ENCODE results near the gene DEFB129.

Gene DEFB129

GRCh38 chr20:263701-264100, 36.6 kb downstream of the DEFB129 start:
- Mint-ChIP-seq H3K36me3 (no peaks in the 10 kb centered on the region), H3K4me1 (peaks cover 15% of the 10 kb centered on the region), H3K9me3 (no peaks in the 10 kb centered on the region), H3K27ac (no peak overlapping the region), H3K4me3 (no peak overlapping the region), H3K27me3 (peaks cover 37% of the 10 kb centered on the region)
- CTCF ChIA-PET = interaction anchor here (1.1 to 1.4 kb wide), 3 partner anchors 50 to 67 kb away, joined by 3 to 7 read pairs (median 5); no protein-coding TSS in a partner anchor
- no peak for DNase-seq

DNA sequence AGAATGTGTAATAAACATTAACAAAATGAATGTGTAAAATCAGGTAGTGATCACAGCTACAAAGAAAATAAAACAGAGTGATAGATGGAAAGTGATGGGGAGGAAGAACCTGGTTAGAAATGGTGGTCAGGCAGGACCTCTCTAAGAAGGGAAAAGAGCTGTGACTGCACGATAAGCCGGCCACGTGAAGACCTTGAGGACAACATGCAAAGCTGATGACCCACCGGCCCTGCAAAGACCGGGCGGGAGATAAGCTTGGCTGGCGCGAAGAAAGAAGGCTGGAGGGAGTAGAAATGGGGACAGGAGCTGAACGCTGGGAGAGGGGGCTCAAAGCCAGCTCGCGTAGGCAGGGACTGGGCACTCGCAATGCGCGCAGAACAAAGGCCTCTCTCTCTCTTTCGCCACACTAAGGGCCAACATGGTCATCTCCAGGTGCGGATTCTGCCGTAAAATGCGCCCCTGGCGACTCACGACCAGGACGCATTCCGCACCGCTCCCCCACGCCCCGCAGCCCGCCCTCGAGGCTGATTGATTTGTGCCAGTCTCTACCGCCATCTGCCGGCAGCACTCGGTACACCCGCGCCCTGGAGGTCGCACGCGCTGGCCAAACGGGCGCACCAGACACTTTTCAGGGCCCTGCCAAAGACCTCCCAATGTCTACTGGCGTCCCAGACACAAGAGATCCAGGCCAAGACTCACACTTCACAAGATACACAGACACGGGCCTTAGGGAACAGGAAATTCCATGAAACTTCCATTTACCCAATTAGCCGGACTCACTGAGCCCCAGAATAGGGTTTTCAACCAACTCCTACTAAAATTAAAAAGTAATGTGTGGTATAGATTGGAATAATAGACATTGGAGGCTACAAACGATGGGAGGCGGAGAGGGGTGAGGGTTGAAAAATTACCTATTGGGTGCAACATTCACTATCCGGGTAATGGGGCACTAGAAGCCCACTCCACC, 39.8 kb downstream of the DEFB129 start:
- peaks cover 35% of the 10 kb centered on the region for H3K27me3 Mint-ChIP-seq
- DNase-seq = peak; percentile 93
- H3K4me3 Mint-ChIP-seq = peak overlapping the region; percentile 72
- no peaks in the 10 kb centered on the region for H3K9me3 Mint-ChIP-seq
- H3K4me1 Mint-ChIP-seq = peaks cover 10% of the 10 kb centered on the region
- no peak overlapping the region for H3K27ac Mint-ChIP-seq
- no peaks in the 10 kb centered on the region for H3K36me3 Mint-ChIP-seq
- CTCF ChIA-PET = interaction anchor here (0.9 to 4.1 kb wide), 21 partner anchors 9 to 80 kb away, joined by 3 to 35 read pairs (median 7); partner anchors contain the start of genes DEFB132 and NRSN2

DNA sequence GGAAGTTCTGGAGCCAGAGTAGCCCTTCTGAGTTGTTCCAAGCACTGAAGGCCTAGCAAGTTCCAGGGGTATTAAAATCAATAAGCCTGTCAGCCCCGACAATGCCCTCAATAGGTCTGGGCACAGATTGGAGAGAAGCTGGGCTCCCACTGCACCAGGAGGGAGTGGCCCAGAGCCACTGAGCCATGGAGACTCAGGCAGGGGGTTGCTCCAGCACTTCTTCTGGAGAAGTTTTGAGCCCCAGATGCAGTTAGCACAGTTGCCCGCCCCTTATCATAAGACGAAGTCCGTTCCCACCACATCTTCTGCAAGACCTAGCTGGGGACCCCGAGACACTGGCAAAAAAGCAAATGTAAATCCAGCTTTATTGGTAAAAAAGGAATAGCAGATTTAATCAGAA, 43.5 kb downstream of the DEFB129 start:
- Mint-ChIP-seq H3K27me3 (peaks cover 31% of the 10 kb centered on the region), H3K4me1 (peaks cover 10% of the 10 kb centered on the region), H3K9me3 (no peaks in the 10 kb centered on the region), H3K27ac (no peak overlapping the region), H3K4me3 (no peak overlapping the region), H3K36me3 (no peaks in the 10 kb centered on the region)
- DNase-seq = no peak
- CTCF ChIA-PET = interaction anchor here (1.4 to 1.5 kb wide), 2 partner anchors 38 to 51 kb away, joined by 3 to 5 read pairs; no protein-coding TSS in a partner anchor

DNA sequence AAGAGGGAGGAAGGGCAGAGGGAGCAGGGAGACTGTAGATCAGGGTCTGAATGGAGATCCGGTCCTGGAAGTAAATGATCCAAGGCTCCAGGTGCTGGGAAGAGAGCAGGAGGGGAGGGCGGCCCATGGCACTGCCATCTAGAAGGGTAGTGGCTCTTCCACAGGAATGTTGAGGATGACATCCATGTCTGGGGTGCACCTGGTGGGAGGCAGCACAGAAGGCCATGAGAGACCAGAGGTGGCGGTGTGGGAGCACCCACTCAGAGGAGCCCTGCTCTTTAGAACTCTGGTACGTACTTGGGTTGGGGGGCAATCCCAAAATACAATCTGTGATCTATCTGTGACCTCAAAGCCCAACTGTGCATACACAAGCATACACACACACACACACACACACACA, 44.0 kb downstream of the DEFB129 start:
- Mint-ChIP-seq H3K4me1 (peaks cover 10% of the 10 kb centered on the region), H3K4me3 (no peak overlapping the region), H3K27me3 (peaks cover 25% of the 10 kb centered on the region), H3K27ac (no peak overlapping the region), H3K36me3 (no peaks in the 10 kb centered on the region), H3K9me3 (no peaks in the 10 kb centered on the region)
- DNase-seq = no peak
- CTCF ChIA-PET = interaction anchor here (1.4 kb wide), 1 partner anchor 52 kb away, joined by 5 read pairs; no protein-coding TSS in a partner anchor

GRCh38 chr20:271528-271927, 44.5 kb downstream of the DEFB129 start:
- Mint-ChIP-seq H3K4me1 (peaks cover 7% of the 10 kb centered on the region), H3K36me3 (no peaks in the 10 kb centered on the region), H3K27me3 (peaks cover 22% of the 10 kb centered on the region), H3K27ac (no peak overlapping the region), H3K4me3 (no peak overlapping the region), H3K9me3 (no peaks in the 10 kb centered on the region)
- DNase-seq = no peak
- CTCF ChIA-PET = interaction anchor here (1.0 kb wide), 1 partner anchor 59 kb away, joined by 4 read pairs; no protein-coding TSS in a partner anchor

GRCh38 chr20:272718-273117, 45.7 kb downstream of the DEFB129 start:
- no peak overlapping the region for H3K27ac Mint-ChIP-seq
- H3K4me1 Mint-ChIP-seq = no peaks in the 10 kb centered on the region
- peaks cover 16% of the 10 kb centered on the region for H3K27me3 Mint-ChIP-seq
- H3K36me3 Mint-ChIP-seq = no peaks in the 10 kb centered on the region
- no peak overlapping the region for H3K4me3 Mint-ChIP-seq
- no peaks in the 10 kb centered on the region for H3K9me3 Mint-ChIP-seq
- DNase-seq = no peak
- CTCF ChIA-PET = no interaction called here

DNA sequence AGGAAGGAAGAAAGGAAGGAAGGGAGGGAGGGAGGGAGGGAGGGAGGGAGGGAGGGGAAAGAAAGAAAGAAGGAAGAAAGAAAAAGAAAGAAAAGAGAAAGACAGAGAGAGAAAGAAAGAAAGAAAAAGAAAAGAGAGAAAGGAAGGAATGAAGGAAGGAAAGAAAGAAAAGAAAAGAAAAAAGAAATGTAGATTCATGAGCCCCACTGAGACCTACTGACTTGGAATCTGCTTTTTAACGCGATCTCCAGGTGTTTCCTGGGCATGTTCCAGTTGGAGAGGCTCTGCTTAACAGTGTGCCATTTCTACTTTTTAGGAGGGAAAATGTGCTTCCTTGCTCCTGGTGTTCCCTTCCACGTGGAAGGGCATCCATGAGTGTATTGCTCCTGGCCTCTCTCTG, 46.8 kb downstream of the DEFB129 start:
- no peak for DNase-seq
- no peak overlapping the region for H3K27ac Mint-ChIP-seq
- H3K27me3 Mint-ChIP-seq = peaks cover 8% of the 10 kb centered on the region
- CTCF ChIA-PET = interaction anchor here (0.6 kb wide), 1 partner anchor 83 kb away, joined by 3 read pairs; no protein-coding TSS in a partner anchor
- no peaks in the 10 kb centered on the region for H3K9me3 Mint-ChIP-seq
- peaks cover 3% of the 10 kb centered on the region for H3K4me1 Mint-ChIP-seq
- H3K4me3 Mint-ChIP-seq = no peak overlapping the region
- peaks cover 3% of the 10 kb centered on the region for H3K36me3 Mint-ChIP-seq

GRCh38 chr20:275791-276190, 48.7 kb downstream of the DEFB129 start:
- Mint-ChIP-seq H3K36me3 (peaks cover 3% of the 10 kb centered on the region), H3K4me1 (peaks cover 3% of the 10 kb centered on the region), H3K4me3 (no peak overlapping the region), H3K27me3 (peaks cover 7% of the 10 kb centered on the region), H3K27ac (no peak overlapping the region), H3K9me3 (no peaks in the 10 kb centered on the region)
- no peak for DNase-seq
- CTCF ChIA-PET = no interaction called here

GRCh38 chr20:276620-277495, 49.8 kb downstream of the DEFB129 start:
- CTCF ChIA-PET = interaction anchor here (0.6 to 1.2 kb wide), 3 partner anchors 9 to 201 kb away, joined by 3 to 4 read pairs (median 4); no protein-coding TSS in a partner anchor

GRCh38 chr20:277496-277781, 50.4 kb downstream of the DEFB129 start:
- Mint-ChIP-seq H3K4me1 (peaks cover 3% of the 10 kb centered on the region), H3K9me3 (no peaks in the 10 kb centered on the region), H3K27me3 (peaks cover 7% of the 10 kb centered on the region), H3K27ac (no peak overlapping the region), H3K4me3 (no peak overlapping the region), H3K36me3 (peaks cover 3% of the 10 kb centered on the region)
- CTCF ChIA-PET = interaction anchor here (0.6 to 1.2 kb wide), 3 partner anchors 9 to 200 kb away, joined by 3 to 4 read pairs (median 4); no protein-coding TSS in a partner anchor
- no peak for DNase-seq

More at GRCh38 chr20:276620-277495, 49.8 kb downstream of the DEFB129 start:
- peaks cover 3% of the 10 kb centered on the region for H3K36me3 Mint-ChIP-seq
- H3K4me3 Mint-ChIP-seq = no peak overlapping the region
- peaks cover 7% of the 10 kb centered on the region for H3K27me3 Mint-ChIP-seq
- no peak for DNase-seq
- H3K27ac Mint-ChIP-seq = no peak overlapping the region
- peaks cover 3% of the 10 kb centered on the region for H3K4me1 Mint-ChIP-seq
- H3K9me3 Mint-ChIP-seq = no peaks in the 10 kb centered on the region

DNA sequence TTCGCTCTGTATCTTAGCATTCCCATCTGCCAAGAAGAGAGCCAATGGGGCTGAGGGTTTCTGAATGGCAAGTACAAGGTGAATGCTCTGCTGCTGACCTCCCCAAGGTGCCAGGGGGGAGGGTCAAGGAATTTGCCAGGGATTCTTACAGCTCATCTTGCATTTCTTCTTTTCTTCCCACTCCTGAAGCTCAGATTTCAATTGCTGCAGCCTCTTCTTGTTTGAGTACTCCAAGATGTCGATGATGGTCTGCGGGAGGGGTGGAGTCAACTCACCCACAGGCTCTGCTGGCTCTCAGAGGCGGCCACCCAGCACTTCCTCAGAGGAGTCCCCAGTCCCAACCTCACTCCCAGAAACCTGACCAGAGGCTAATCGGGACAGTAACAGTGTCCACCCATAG, 51.1 kb downstream of the DEFB129 start:
- DNase-seq = no peak
- Mint-ChIP-seq H3K4me1 (peaks cover 3% of the 10 kb centered on the region), H3K27me3 (peaks cover 3% of the 10 kb centered on the region), H3K4me3 (no peak overlapping the region), H3K9me3 (no peaks in the 10 kb centered on the region), H3K27ac (no peak overlapping the region), H3K36me3 (peaks cover 3% of the 10 kb centered on the region)
- CTCF ChIA-PET = interaction anchor here (1.2 kb wide), 1 partner anchor 10 kb away, joined by 4 read pairs; no protein-coding TSS in a partner anchor

GRCh38 chr20:278607-279571, 51.8 kb downstream of the DEFB129 start:
- CTCF ChIA-PET = no interaction called here
- Mint-ChIP-seq H3K9me3 (no peaks in the 10 kb centered on the region), H3K36me3 (peaks cover 3% of the 10 kb centered on the region), H3K4me3 (no peak overlapping the region), H3K27me3 (no peaks in the 10 kb centered on the region), H3K27ac (no peak overlapping the region), H3K4me1 (peaks cover 3% of the 10 kb centered on the region)
- no peak for DNase-seq
